Measurements from ENCODE around the gene DNAL4. TPM values are rescaled to one million over a fixed set of nuclear protein-coding genes. Genes with fewer than 3 reads are reported as not detected.

Gene DNAL4
- polyA plus RNA-seq, 3 donors: 8.9 to 9.3 (median 9.0) TPM

GRCh38 chr22:38786631-38787030, 7.3 kb downstream of the DNAL4 start:
- intact Hi-C loops (cut with micrococcal nuclease): no loop called here
- Histone ChIP-seq H3K4me3 (replicated peaks in 1 of 3; ENCODE audit: low read depth in 2 of 3, low read length in 3 of 3) (no peak overlapping the region), H3K27ac (ENCODE audit: low read depth in 1 of 2, low read length in 2 of 2) (no peak overlapping the region), H4K20me1 (ENCODE audit: insufficient read depth, low read length) (no peaks in the 10 kb centered on the region), H3K79me2 (ENCODE audit: insufficient read depth, low read length) (no peaks in the 10 kb centered on the region), H3K27me3 (ENCODE audit: control insufficient read depth in 2 of 2, insufficient read depth in 2 of 2, low read length in 2 of 2) (no peaks in the 10 kb centered on the region), H3K36me3 (replicated peaks in 1 of 2; ENCODE audit: control insufficient read depth in 1 of 2, insufficient read depth in 2 of 2, low read length in 2 of 2) (peaks cover 6 to 10% of the 10 kb centered on the region in 2 donors), H3K4me1 (ENCODE audit: control insufficient read depth in 1 of 2, insufficient read depth in 2 of 2, low read length in 2 of 2) (peaks cover 12 to 15% of the 10 kb centered on the region in 2 donors), H3K4me2 (replicated peaks; ENCODE audit: extremely low read depth, low read length, poor library complexity, severe bottlenecking) (no peak overlapping the region), H2AFZ (ENCODE audit: insufficient read depth, low read depth, low read length, poor library complexity, severe bottlenecking) (no peak overlapping the region), H3K9me3 (replicated peaks in 1 of 2; ENCODE audit: control insufficient read depth in 1 of 2, insufficient read depth in 1 of 2, low read length in 2 of 2) (no peaks in the 10 kb centered on the region), H3K9ac (ENCODE audit: insufficient read depth, low read length, poor library complexity, severe bottlenecking) (no peak overlapping the region)
- Mint-ChIP-seq H3K9me3 (no peaks in the 10 kb centered on the region), H3K4me1 (peaks cover 24% of the 10 kb centered on the region), H3K4me3 (no peak overlapping the region), H3K27ac (peak overlapping the region in 1 of 7 donors; percentile 26), H3K27me3 (ENCODE audit: low read depth in 3 of 3) (peaks cover 0 to 3% (median 2%) of the 10 kb centered on the region in 3 donors), H3K36me3 (peaks cover 11 to 12% of the 10 kb centered on the region in 2 donors)
- 100% methylated on average over 1 of the region's 3 CpGs for WGBS (ENCODE audit: insufficient coverage)
- no peak for TF ChIP-seq CTCF (IDR thresholded peaks at IDR 0.05)
- DNase-seq: no peak

GRCh38 chr22:38784856-38785255, 9.1 kb downstream of the DNAL4 start:
- H3K36me3 Mint-ChIP-seq: peaks cover 21 to 28% of the 10 kb centered on the region in 2 donors
- Histone ChIP-seq H4K20me1 (ENCODE audit: insufficient read depth, low read length) (no peaks in the 10 kb centered on the region), H3K9me3 (replicated peaks in 1 of 2; ENCODE audit: control insufficient read depth in 1 of 2, insufficient read depth in 1 of 2, low read length in 2 of 2) (no peaks in the 10 kb centered on the region), H3K9ac (ENCODE audit: insufficient read depth, low read length, poor library complexity, severe bottlenecking) (no peak overlapping the region), H3K4me3 (replicated peaks in 1 of 3; ENCODE audit: low read depth in 2 of 3, low read length in 3 of 3) (no peak overlapping the region), H3K4me2 (replicated peaks; ENCODE audit: extremely low read depth, low read length, poor library complexity, severe bottlenecking) (no peak overlapping the region), H3K27me3 (ENCODE audit: control insufficient read depth in 2 of 2, insufficient read depth in 2 of 2, low read length in 2 of 2) (no peaks in the 10 kb centered on the region), H3K27ac (ENCODE audit: low read depth in 1 of 2, low read length in 2 of 2) (no peak overlapping the region), H3K4me1 (ENCODE audit: control insufficient read depth in 1 of 2, insufficient read depth in 2 of 2, low read length in 2 of 2) (peaks cover 12 to 16% of the 10 kb centered on the region in 2 donors), H3K36me3 (replicated peaks in 1 of 2; ENCODE audit: control insufficient read depth in 1 of 2, insufficient read depth in 2 of 2, low read length in 2 of 2) (peaks cover 10 to 15% of the 10 kb centered on the region in 2 donors), H3K79me2 (ENCODE audit: insufficient read depth, low read length) (no peaks in the 10 kb centered on the region), H2AFZ (ENCODE audit: insufficient read depth, low read depth, low read length, poor library complexity, severe bottlenecking) (no peak overlapping the region)
- no peak overlapping the region for H3K27ac Mint-ChIP-seq
- no peak for DNase-seq
- no peak for TF ChIP-seq CTCF (IDR thresholded peaks at IDR 0.05)
- intact Hi-C loops (cut with micrococcal nuclease): no loop called here
- peaks cover 0 to 4% (median 2%) of the 10 kb centered on the region in 3 donors for H3K27me3 Mint-ChIP-seq (ENCODE audit: low read depth in 3 of 3)
- no peaks in the 10 kb centered on the region for H3K9me3 Mint-ChIP-seq
- peaks cover 24% of the 10 kb centered on the region for H3K4me1 Mint-ChIP-seq
- WGBS (ENCODE audit: insufficient coverage): 96% methylated on average over 4 of the region's 5 CpGs
- H3K4me3 Mint-ChIP-seq: no peak overlapping the region
